Stomach (tissue), 9 donors: ENCODE measurements around the gene VTI1A. TPM values are rescaled to one million over a fixed set of nuclear protein-coding genes. Genes with fewer than 3 reads are reported as not detected.
"Not testable (repeated sequence)": the region's sequence is repeated elsewhere in the genome, so short reads cannot be mapped to it uniquely, and the experiment has no call there.

Experiments used
- DNase-seq, 2 donors: peaks; one replicate each; pipeline versions ENCODE4 v3.0.0 to v3.0.0-alpha.2; 2013 to 2019
- H3K27ac ChIP-seq, 5 donors: fragments of 200-600 bp in 4 of 5; sonication (generic) in 4 of 5; one replicate each; pipeline ENCODE4 v1.5.1; 2013 to 2019; ENCODE audit warnings: mild to moderate bottlenecking in 1 of 5, moderate library complexity in 1 of 5
- H3K27me3 ChIP-seq, 3 donors: fragments of 200-600 bp; sonication (generic); one replicate each; pipeline ENCODE4 v1.5.1; 2017 to 2019; ENCODE audit warnings: mixed run types in 1 of 3
- H3K36me3 ChIP-seq, 4 donors: fragments of 200-600 bp; sonication (generic); 1 replicate in 3 of 4; 2 replicates in 1 of 4; pipeline ENCODE4 v1.5.1; 2016 to 2019
- H3K4me1 ChIP-seq, 4 donors: fragments of 200-600 bp; sonication (generic); one replicate each; pipeline ENCODE4 v1.5.1; 2016 to 2019
- H3K4me3 ChIP-seq, 4 donors: fragments of 200-600 bp; sonication (generic) in 3 of 4; one replicate each; pipeline ENCODE4 v1.5.1; 2016 to 2019; ENCODE audit warnings: mild to moderate bottlenecking in 1 of 4
- H3K9me3 ChIP-seq, 4 donors: fragments of 200-600 bp; sonication (generic); one replicate each; pipeline ENCODE4 v1.5.1; 2016 to 2019
- CTCF ChIP-seq, 7 experiments: fragments of 450-650 bp in 4 of 7; fragments of 200-600 bp in 3 of 7; sonication (generic) in 3 of 7; IDR thresholded peaks; one replicate each; pipeline ENCODE4 v1.5.1; 2016 to 2019; ENCODE audit warnings: antibody characterized with exemption in 7 of 7, control low read depth in 2 of 7, mild to moderate bottlenecking in 1 of 7
- EP300 ChIP-seq: sonication (generic); formaldehyde crosslinking; IDR thresholded peaks from one replicate; pipeline ENCODE4 v1.6.1; 2017; ENCODE audit warnings: antibody characterized with exemption
- POLR2A ChIP-seq, 4 donors: fragments of 450-650 bp; IDR thresholded peaks; one replicate each; pipeline ENCODE4 v1.6.1; 2016; ENCODE audit warnings: antibody characterized with exemption in 4 of 4, control low read depth in 2 of 4, mild to moderate bottlenecking in 1 of 4, moderate library complexity in 1 of 4
- POLR2AphosphoS5 ChIP-seq, 3 donors: sonication (generic); formaldehyde crosslinking; IDR thresholded peaks; one replicate each; pipeline ENCODE4 v1.6.1; 2016; ENCODE audit warnings: antibody characterized with exemption in 3 of 3
- WGBS, 5 donors: extraction: QIAGEN DNeasy Blood & Tissue Kit in 3 of 5; methylation state at CpG; one replicate each; pipeline versions ENCODE4 v1.1.5 to v1.1.7; 2013 to 2018; 5-methylcytosine and 5-hydroxymethylcytosine counted together
- intact Hi-C: fragments of 100-400 bp; cut with DNase I; formaldehyde crosslinking; loops from one replicate; pipeline ENCODE4 v1.15.1; 2023; ENCODE audit warnings: low total_unique reads
- polyA plus RNA-seq, 3 donors: library from polyadenylated mRNA; stranded (reverse); fragments of 200-250 nt; gene quantifications; one replicate each; pipeline ENCODE4 v1.2.3, GENCODE V29; 2013
- total RNA-seq, 5 donors: library from RNA; depleted of rRNA; stranded (reverse); fragments of >200 nt; gene quantifications; one replicate each; pipeline versions ENCODE4 v1.1.0 to v1.2.3, GENCODE V29; 2014 to 2016
- donor health status: healthy with polysubstance abuse.
- donor health status: Bipolar disorder and iron deficiency.
- donor health status: healthy.

Gene VTI1A
- total and polyA plus RNA-seq, 8 donors = 6.5 to 222 (median 57.4) TPM

- DNase-seq = no peak
- H3K4me1 ChIP-seq = peaks cover 8 to 12% (median 9%) of the 10 kb centered on the region in 4 donors
- no peaks in the 10 kb centered on the region for H3K36me3 ChIP-seq
- TF ChIP-seq POLR2A (IDR thresholded peaks at IDR 0.05) (no peak), EP300 (no peak), POLR2AphosphoS5 (IDR thresholded peaks at IDR 0.05) (no peak), CTCF (IDR thresholded peaks at IDR 0.05) (no peak)
- WGBS, 5 donors = 96 to 98% (median 97%) methylated on average over 6 of the region's 6 CpGs
- intact Hi-C loops = no loop called here
- no peak overlapping the region for H3K4me3 ChIP-seq
- no peaks in the 10 kb centered on the region for H3K9me3 ChIP-seq
- no peaks in the 10 kb centered on the region for H3K27me3 ChIP-seq
- no peak overlapping the region for H3K27ac ChIP-seq
These were observed 45.7 kb downstream of the VTI1A start for GRCh38 chr10:112492736-112493135.

- 71 to 77% (median 72%) methylated on average over 3 of the region's 3 CpGs for WGBS, 5 donors
- H3K36me3 ChIP-seq = no peaks in the 10 kb centered on the region
- H3K4me3 ChIP-seq = no peak overlapping the region
- no peaks in the 10 kb centered on the region for H3K9me3 ChIP-seq
- no peak for TF ChIP-seq CTCF (IDR thresholded peaks at IDR 0.05)
- TF ChIP-seq POLR2AphosphoS5 (IDR thresholded peaks at IDR 0.05) = no peak
- no peak for TF ChIP-seq EP300
- TF ChIP-seq POLR2A (IDR thresholded peaks at IDR 0.05) = no peak
- peaks cover 0 to 6% (median 2%) of the 10 kb centered on the region in 4 donors for H3K4me1 ChIP-seq
- DNase-seq = no peak
- H3K27me3 ChIP-seq = no peaks in the 10 kb centered on the region
- no peak overlapping the region for H3K27ac ChIP-seq
- intact Hi-C loops = no loop called here
These were observed 50.4 kb downstream of the VTI1A start for GRCh38 chr10:112497347-112497950.

GRCh38 chr10:112498806-112499205 lies 51.8 kb downstream of the VTI1A start:
- Histone ChIP-seq H3K4me3 (no peak overlapping the region), H3K4me1 (peaks cover 0 to 6% (median 3%) of the 10 kb centered on the region in 4 donors), H3K9me3 (no peaks in the 10 kb centered on the region), H3K36me3 (no peaks in the 10 kb centered on the region), H3K27me3 (no peaks in the 10 kb centered on the region), H3K27ac (no peak overlapping the region)
- TF ChIP-seq POLR2A (IDR thresholded peaks at IDR 0.05) (no peak), CTCF (IDR thresholded peaks at IDR 0.05) (no peak), POLR2AphosphoS5 (IDR thresholded peaks at IDR 0.05) (no peak), EP300 (no peak)
- intact Hi-C loops = no loop called here
- 85 to 93% (median 92%) methylated on average over 1 of the region's 1 CpG for WGBS, 5 donors
- DNase-seq = no peak

GRCh38 chr10:112499985-112500384 lies 53.0 kb downstream of the VTI1A start:
- H3K4me1 ChIP-seq, intact Hi-C loops, H3K4me3 ChIP-seq, H3K36me3 ChIP-seq, H3K27me3 ChIP-seq, H3K9me3 ChIP-seq, H3K27ac ChIP-seq, DNase-seq: not testable (repeated sequence)
- 94 to 99% (median 97%) methylated on average over 8 of the region's 8 CpGs for WGBS, 5 donors

DNA sequence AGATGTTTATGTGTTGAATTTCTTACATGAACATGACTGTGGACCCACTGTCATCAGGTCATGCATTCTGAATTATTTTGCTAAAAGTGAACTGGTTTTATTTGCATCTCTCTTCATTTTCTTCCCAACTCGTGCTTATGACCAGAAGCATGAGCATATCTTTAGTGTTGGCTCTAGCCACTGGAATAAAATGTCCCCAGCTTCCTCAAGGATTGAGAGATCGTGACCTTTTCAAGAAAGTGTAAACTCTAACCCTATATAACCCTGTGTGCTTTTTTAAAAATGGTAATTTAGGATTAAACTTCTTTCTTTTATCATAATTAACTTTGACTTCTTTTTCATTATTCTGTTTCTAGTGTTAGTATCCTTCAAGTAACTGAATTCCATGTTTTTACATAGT lies 55.5 kb downstream of the VTI1A start:
- DNase-seq = no peak
- Histone ChIP-seq H3K4me1 (peaks cover 0 to 11% (median 7%) of the 10 kb centered on the region in 4 donors), H3K9me3 (no peaks in the 10 kb centered on the region), H3K36me3 (no peaks in the 10 kb centered on the region), H3K27ac (no peak overlapping the region), H3K27me3 (no peaks in the 10 kb centered on the region), H3K4me3 (no peak overlapping the region)
- TF ChIP-seq CTCF (IDR thresholded peaks at IDR 0.05) (no peak), EP300 (no peak), POLR2AphosphoS5 (IDR thresholded peaks at IDR 0.05) (no peak), POLR2A (IDR thresholded peaks at IDR 0.05) (no peak)
- intact Hi-C loops = no loop called here
- 66 to 78% (median 71%) methylated on average over 2 of the region's 2 CpGs for WGBS, 5 donors
